Epidermal melanocyte (primary cell): ENCODE data around the gene PARP12.

Experiments used
- DNase-seq: peaks from one replicate; pipeline ENCODE4 v3.0.0; 2011; ENCODE audit warnings: low spot score; ENCODE audit not compliant: insufficient read length

Gene PARP12

DNA sequence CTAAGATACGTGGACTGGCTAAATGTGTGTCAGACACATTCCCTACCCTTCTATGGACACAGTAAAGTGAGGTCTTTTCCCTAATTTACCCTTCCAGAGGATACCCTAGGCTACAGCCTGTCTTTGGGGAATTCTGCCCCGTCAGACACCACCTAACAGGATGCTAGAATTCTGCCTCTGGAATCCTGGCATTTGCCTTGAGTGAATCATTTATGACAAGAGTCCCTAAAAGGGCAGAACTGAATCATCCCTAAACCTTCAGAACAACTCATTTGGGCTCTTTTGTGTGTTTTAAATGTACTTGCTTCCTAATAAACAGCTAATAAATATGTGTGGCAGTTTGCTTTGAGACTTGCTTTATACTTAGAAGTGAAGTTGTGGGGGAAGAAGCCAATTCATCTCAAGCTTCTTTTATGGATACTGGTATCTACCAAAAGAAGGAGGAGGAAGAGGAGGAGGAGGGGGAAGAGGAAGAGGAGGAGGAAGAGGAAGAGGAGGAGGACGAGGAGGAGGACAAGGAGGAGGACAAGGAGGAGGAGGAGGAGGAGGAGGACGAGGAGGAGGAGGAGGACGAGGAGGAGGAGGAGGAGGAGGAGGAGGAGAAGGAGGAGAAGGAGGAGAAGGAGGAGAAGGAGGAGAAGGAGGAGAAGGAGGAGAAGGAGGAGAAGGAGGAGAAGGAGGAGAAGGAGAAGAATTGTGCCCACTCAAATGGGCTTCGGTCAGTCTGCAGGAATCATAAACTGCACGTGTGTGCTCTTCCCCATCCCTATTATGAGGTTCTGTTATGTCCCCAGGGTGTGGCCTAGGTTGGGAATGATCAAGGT lies 27.1 kb downstream of the PARP12 start:
- no peak for DNase-seq

DNA sequence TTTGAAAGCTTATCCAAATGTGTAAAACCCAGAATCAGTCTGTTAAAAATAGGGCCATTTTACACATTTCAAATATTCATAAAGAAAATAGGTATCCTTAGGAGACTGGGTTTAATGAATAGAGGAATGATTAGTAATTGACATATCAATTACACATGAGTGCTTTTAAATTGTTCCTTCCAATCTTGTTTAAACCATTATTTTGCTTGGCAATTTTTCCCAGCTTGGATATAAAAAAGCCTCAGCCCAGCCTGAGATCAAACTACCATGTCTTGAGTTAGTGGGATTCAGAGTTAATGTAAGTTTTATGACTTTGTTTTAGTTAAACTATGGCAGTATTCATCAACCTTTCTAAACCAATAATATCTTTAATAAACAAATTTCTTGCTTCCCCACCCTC lies 28.3 kb downstream of the PARP12 start:
- no peak for DNase-seq

DNA sequence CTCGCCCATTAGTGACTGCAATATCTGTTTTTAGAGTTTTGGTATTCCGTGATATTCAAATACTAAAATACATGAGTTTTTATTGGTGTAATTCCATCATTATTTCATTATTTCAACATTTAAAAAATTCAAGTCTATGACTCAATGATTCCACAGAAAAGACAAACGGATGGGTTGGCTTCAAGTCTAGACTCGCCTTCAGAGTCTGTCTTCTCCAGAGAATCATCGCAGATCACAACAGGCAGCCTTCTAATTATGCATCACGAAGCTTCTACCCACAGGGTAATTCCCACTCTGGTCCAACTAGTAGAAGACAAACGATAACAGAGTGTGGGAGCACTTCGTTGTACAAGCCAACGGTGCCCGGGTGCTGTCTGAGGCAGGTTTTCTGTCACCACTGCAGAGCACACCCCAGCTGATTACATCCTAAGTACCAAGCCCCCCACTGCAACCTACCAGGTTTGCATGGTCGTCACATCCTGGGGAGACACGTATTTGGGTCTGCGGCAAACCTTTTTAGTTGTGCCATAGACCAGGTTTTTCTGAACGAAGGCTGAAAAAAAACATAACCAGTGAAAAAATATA lies 28.9 kb downstream of the PARP12 start:
- DNase-seq: no peak

DNA sequence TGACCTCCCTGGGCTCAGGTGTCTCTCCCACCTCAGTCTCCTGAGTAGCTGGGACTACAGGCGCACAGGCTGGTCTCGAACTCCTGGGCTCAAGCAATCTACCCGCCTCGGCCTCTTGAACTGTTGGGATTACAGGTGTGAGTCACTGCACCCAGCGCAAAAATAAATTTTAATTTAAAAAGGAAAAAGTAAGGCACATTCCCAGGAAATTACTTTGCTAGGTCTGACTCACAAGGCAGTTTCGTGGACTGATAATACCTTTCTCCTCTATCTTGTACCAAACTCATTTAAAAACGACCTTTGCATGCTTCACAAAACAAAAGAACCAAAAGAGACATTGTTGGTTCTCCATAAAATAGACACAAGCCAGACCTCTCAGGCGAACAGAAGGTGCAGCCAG lies 29.7 kb downstream of the PARP12 start:
- no peak for DNase-seq

DNA sequence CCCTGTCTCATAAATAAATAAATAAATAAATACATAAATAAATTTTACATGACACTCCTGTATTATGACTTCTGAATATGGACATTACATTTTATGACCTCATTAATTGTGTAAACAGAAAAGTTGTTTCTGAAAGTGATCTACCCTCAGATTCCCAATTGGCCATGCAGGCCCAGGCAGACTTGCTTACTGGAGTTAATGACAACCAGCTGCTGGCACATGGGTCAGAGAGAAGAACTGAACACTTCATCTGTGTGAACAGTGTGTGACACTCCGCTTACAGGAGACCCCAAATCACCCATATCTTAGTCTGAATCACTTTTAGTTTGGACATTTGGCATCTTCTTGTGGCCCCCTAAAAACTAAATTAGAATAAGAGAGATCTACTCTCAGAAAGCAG lies 31.4 kb downstream of the PARP12 start:
- no peak for DNase-seq

DNA sequence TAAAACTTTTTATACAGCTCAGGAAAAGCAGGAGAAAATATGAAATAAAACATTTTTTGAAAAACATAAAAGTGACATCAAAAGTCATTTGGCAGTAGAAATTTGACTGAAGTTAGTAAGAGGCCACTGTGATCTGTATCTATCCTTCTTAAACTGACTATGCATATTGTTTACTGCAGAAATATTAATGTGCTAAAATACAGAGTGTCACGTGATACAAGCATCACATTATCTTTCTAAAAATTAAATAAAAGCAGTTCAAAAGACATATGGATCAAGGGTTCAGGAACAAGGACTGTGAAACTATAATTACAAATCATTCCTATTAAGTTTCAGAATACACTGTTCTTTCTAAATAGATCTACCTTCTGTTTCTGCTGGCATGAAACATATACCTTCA lies 33.7 kb downstream of the PARP12 start:
- no peak for DNase-seq

DNA sequence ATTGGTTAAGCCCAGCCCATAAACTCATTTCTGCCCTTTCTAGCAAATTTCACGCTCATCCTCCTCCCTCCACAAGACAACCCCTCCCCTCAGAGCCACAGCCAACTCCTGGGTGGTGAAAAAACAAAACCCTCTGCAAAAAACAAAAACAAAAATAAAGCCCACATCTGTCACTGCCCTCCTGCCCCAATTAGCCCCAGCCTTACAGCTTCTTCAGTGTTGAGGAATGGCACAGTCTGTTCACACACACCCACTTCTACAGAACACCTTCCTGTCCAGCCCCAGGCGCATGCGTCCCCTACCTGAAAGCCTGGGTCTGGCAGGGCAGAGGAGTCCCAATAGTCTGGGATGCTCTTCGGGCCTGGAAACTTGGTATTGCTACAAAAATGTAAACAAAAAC lies 34.4 kb downstream of the PARP12 start:
- no peak for DNase-seq

DNA sequence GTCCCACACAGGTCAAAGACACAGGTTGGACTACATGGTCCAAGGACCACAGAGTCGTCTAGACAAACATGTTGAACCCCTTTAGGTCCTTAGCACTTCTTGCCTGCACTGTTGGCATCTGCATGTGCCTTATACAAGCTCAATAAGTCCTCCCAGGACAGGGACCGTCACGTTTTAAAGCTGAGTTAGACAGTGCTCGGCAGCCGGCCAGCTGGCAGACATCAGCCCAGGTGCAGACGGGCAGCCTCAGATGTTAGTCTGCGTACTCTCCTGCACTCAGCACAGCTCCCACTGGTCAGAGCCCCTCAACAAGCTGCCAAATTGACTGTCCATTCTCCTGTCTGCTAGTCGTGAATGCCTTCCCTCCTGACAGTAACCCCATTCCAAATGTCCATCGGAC lies 34.9 kb downstream of the PARP12 start:
- DNase-seq: no peak

DNA sequence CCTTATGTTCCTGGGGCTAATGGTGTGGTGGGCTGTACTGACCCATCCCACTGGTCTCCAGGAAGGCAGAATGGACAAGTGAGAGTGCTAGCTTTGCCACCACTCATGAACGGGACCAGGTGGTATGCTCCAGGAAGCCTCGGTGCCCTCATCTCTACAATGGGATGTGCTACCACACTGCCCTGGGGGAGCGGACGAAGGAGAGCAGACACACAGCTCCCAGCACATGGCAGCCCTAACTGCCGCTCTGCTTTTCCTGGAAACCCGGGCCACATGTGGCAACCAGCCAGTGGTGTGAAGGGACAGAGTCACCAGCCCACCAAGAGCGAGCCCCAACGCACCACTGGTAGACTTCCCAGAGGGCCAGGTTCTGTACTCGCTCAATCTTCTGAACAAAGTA lies 35.8 kb downstream of the PARP12 start:
- DNase-seq: no peak

DNA sequence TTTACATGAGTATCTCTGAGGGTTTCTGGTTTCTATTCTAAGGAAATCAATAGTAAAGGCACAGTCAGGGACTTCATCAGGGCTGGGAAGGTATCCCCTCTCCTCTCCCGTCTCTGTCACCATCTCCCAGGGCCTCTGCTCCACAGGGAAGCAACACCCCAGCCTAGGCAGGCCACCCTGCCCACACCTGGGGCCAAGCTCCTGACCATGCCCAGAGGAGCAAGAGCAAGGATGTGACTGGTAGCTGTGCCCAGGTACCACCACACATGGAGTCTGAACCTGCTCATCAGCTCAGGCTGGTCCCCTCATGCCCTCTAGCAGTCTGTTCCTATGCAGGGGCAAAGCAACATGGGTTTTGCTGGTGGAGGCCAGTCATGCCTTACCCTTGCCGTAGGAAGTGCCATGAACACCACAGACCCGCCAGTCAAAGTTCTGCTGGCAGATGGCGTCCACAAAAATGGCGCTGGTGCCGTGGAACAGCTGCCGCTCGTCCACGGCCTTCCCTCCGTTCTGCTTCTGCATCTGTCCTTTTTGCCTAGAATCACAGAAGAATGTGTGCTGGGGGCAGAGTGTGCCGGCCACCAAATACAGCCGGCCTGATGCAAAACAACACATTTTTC lies 36.8 kb downstream of the PARP12 start:
- DNase-seq: no peak

DNA sequence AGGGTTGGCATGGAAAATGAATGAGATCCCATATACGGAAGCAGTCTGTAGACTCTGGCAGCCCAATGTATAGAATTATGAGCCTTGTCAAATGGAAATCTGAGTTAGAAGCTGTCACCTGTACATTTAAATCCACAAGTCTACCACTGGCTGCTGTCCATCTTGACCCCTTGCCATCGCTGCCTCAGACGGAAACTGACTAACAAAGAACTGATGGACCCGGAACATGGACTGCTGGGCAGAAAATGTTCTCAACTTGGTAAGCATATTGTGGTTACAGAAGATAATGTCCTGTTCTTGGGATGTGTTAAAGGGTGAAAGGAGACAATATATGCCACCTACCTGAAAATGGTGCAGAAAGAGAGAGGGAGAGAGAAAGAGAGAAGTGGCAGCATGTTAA lies 37.5 kb downstream of the PARP12 start:
- DNase-seq: no peak

DNA sequence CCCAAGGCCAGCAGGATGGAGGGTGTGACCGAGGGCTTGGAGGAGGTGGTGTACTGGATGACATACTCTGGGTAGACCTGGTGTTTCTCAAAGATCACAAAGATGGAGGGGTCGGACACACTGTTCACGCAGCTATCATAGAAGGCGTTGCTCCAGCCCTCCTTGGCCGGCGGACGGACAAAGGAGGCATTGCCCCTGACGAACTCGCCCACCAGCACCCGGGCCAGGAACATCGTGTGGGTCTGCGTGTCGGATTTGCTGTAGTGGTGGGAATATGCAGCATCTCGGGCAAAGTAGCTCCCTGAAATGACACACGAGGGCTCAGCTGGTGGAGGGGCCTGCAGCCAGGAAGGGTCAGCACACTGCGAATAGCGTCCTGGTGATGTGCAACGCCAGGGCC lies 38.2 kb downstream of the PARP12 start:
- no peak for DNase-seq

DNA sequence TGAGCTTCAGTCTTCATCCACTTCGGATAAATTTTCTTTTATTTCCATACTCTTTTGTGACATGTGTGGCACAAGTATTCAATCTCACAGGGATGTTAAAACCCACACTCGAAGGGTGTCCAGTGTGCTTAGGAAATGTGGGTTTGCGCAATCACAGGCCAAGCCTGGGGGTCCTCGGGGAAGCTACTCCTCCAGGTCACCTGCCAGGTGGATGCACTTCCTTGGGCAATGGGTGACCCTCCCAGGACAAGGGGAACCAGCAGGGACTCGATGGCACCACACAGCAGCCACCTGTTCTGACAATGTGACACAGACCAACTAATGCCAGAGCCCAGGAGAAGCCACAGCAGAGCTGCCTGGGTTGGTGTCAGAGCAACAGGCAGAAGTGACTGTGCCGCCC lies 39.0 kb downstream of the PARP12 start:
- no peak for DNase-seq

DNA sequence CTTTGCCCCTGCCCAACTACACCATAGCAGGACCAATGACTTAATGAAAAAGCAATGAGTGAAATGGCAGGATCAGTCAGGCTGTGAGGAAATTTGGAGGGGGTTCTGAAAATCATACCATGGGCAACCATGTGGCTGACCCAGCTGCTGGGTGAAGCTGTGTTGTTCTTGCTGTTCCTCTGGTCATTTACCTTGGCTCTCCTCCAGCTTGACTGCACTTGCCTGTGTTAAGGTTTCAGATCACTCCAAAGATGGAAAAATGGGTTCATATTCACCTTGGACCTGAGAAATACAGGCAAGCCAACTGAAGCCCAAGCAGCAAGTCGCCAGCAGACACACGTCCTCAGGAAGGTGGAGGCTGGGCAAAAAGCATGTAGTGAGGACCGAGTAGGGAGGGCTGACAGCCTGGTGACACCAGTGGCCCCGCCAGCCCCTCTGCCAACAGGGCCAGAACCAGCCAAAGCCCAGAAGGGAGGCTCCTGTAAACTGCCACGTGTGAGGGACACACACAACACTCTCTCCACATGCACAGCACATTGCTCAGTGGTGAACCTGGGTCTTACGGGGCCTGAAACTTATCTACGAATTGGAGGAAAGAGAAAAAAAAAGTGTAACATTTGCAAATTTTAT lies 40.1 kb downstream of the PARP12 start:
- DNase-seq: no peak

DNA sequence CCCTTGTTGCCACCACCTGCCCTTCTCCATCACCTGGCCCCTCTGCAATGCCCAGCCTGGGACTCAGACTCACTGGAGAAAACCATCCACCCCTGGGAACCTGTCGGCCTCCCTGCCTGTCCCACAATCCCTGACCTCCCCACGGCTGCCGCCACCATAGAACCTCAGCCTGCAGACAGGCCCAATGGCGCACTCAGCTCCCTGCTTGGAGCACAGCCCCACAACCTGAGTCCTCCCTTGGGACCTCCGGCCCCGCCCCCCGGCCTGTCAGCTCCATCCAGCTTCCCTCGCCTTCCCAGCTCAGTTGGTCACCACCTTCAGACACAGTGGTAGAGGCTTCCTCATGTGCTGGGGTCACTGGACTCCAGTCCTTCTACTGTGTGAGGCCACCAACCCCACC lies 41.1 kb downstream of the PARP12 start:
- DNase-seq: no peak

DNA sequence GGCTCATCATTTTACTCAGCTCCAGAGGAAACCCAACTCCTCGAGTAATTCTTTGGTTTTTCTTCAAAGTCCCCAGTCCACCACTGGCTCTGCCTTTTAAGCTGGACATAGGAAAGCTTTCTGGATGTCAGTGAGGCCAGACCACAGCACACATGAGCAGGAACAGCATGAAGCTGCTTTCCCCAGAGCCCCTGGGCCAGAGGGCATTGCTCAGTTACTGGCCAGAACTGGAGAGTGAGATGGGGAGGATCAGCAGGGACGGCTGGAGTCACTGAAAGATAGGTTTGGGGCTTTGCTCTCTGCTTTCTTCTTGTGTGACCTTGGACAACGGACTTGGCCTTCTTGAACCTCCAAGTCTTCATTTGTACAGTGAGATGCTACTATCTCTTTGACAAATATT lies 43.1 kb downstream of the PARP12 start:
- DNase-seq: no peak

DNA sequence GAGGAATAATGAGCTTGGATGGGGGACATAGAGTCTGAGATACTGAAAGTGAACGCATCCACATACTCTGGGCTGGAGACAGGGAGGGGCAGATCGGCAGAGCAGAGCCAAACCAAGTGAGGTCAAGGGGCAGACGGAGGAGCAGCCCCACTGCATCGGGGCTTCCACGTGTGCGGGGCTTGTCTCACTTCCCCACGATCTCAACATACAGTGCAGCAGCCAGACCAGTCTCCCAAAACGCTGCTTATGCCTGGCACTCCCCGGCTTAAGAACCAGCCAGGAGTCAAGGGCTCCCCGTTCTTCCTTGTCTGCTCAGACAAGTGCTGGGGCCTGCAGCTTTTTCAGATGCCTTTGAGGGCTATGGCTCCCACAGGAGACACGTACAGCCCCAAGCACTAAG lies 43.6 kb downstream of the PARP12 start:
- DNase-seq: no peak

DNA sequence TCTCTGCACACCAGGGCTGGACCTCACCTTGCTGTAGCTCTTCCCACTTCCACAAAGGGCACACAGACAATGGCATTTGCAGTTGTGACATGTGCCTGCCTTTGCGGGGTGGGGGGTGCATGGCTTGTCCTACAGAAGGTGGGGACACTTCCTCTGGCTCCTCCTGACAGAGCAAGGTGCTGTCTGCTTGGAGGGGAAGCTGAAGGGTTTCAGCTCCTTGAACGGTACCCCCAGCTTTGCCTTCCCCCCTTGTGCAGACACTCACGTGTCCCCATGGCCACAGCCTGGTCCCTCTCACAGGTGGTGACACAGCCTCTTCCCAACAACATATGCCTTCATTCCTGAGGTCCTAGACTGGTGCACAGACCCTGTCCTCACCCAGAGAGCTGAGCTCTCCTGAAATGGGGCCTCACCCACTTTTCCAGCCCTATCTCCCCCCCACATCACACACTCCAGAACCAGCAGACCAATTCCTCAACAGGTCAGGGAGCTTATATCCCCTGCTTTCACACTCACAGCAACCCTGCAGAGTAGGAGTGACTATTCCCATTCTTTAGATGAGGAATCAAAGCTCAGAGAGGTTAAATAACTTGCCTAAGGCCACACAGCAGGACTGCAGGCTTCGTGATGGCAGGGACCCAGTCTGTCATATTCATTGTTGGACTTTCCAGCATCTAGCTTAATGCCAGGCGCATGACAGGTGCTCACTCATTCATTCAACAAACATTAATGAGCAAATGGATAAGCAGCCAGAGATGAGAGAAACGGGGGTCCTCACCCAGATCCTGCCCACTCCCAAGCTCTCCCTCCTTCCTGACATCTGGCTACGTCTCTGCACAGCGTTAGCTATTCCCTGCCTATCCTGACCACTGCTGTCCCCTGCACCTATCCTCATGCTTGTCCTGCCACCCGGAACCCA lies 44.4 kb downstream of the PARP12 start:
- DNase-seq: no peak

DNA sequence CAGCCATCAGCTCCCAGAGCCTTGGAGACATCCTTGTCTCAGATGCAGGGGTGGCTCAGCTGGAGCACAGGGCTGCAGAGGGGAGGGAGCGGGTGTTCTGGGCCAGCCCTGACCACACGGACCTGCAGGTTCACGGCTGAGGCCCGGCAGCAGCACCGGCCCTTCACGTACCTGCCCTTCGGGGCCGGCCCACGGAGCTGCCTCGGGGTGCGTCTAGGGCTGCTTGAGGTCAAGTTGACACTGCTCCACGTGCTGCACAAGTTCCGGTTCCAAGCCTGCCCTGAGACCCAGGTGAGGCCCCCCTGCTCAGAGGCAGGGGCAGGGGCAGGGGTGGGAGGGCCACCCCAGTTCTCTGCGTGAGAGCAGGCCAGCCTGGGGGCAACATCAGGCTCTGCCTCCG lies 45.2 kb downstream of the PARP12 start:
- no peak for DNase-seq

DNA sequence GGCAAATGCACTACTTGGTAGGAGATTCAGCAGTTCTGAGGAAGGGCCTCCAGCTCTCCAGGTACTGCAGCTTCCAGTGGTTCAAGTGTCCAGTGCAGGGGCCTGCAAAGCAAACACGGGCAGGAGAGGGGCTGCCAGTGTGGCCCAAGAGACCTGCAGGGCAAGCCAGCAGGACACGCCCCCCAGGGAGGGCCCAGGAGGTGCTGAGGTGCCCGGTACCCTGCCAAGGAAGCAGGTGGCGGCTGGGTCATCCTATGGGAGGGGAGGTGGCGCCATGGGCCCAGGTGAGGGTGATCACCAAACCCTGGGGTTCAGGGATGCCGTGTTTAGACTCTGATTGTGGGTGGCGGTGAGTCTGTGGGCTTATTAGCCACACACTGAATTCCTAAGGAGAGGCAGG lies 45.7 kb downstream of the PARP12 start:
- DNase-seq: no peak

DNA sequence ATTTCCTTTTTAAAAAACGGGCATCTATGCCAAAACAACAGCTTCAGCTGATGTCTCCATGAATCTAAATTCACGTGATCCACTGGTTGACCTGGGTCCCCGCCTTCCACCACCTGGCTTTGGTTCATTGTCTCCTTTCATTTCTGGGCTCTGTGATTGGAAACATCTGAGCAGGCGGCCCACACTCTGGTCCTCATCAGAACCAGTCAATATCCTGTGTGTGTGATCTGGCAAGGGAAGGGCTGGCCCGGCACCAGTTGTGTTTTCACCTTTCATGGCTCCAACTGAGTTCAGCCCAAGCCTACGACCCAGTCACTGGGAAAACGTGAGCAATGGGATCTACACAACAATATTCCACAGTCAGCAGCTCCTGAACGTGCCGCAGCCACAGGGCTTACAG lies 46.2 kb downstream of the PARP12 start:
- no peak for DNase-seq
